WTC11 (cell line): ENCODE measurements around the gene STX12. TPM values are rescaled to one million over a fixed set of nuclear protein-coding genes. Genes with fewer than 3 reads are reported as not detected.

Experiments used
- ATAC-seq: fragments of 200-7000 bp; cut with Tn5 transposase; 2 replicates; pipeline ENCODE4 v1.10.0; 2021; ENCODE audit warnings: mild to moderate bottlenecking, moderate library complexity
- CTCF ChIA-PET: fragments of 300-600 bp; sonication (Branson Sonifier 250); formaldehyde crosslinking; loops from one replicate; lab custom pipeline; 2021; ENCODE audit warnings: antibody characterized with exemption; lab: Charles Lee
- POLR2A ChIA-PET: fragments of 350-600 bp; sonication (Branson Sonifier 250); formaldehyde crosslinking; loops from one replicate; lab custom pipeline; 2021; ENCODE audit warnings: antibody characterized with exemption; lab: Charles Lee
- DNase-seq: peaks from one replicate; pipeline ENCODE4 v3.0.0; 2021; ENCODE audit warnings: low spot score
- H3K27ac Mint-ChIP-seq: 2 replicates; pipeline ENCODE4 v1.8.0; 2021; ENCODE audit warnings: mixed read lengths
- H3K27me3 Mint-ChIP-seq: 2 replicates; pipeline ENCODE4 v1.8.0; 2021; ENCODE audit warnings: low read depth, mild to moderate bottlenecking, moderate library complexity, mixed read lengths
- H3K36me3 Mint-ChIP-seq: 2 replicates; pipeline ENCODE4 v1.8.0; 2021; ENCODE audit warnings: mixed read lengths
- H3K4me1 Mint-ChIP-seq: 2 replicates; pipeline ENCODE4 v1.8.0; 2022; ENCODE audit warnings: mixed read lengths
- H3K4me3 Mint-ChIP-seq: 2 replicates; pipeline ENCODE4 v1.8.0; 2021; ENCODE audit warnings: mild to moderate bottlenecking, moderate library complexity, mixed read lengths
- H3K9me3 Mint-ChIP-seq: 2 replicates; pipeline ENCODE4 v1.8.0; 2021; ENCODE audit warnings: mixed read lengths
- CBFB ChIP-seq: sonication (generic); formaldehyde crosslinking; IDR thresholded peaks from 2 replicates; pipeline ENCODE4 v1.8.1; 2022; ENCODE audit warnings: mild to moderate bottlenecking, low read depth, missing genetic modification reagents
- FOXK1 ChIP-seq: sonication (generic); formaldehyde crosslinking; IDR thresholded peaks from 2 replicates; pipeline ENCODE4 v1.8.0; 2022; ENCODE audit warnings: mild to moderate bottlenecking, moderate library complexity, missing genetic modification reagents
- GABPB1 ChIP-seq: sonication (generic); formaldehyde crosslinking; IDR thresholded peaks from 2 replicates; pipeline ENCODE4 v1.8.1; 2023; ENCODE audit warnings: mild to moderate bottlenecking, missing genetic modification reagents
- KAT7 ChIP-seq: sonication (generic); formaldehyde crosslinking; IDR thresholded peaks from 2 replicates; pipeline ENCODE4 v1.8.1; 2023; ENCODE audit warnings: missing genetic modification reagents, mild to moderate bottlenecking, borderline replicate concordance
- MXD4 ChIP-seq: fragments of 250-450 bp; sonication (Bioruptor Pico); IDR thresholded peaks from 2 replicates; pipeline ENCODE4 v1.8.0; 2021; ENCODE audit warnings: mild to moderate bottlenecking, moderate library complexity, borderline replicate concordance
- NR1H2 ChIP-seq: sonication (generic); formaldehyde crosslinking; IDR thresholded peaks from 2 replicates; pipeline ENCODE4 v1.9.0; 2021; ENCODE audit warnings: mild to moderate bottlenecking, moderate library complexity, missing genetic modification reagents
- NR2C2 ChIP-seq: sonication (generic); formaldehyde crosslinking; IDR thresholded peaks from 2 replicates; pipeline ENCODE4 v1.8.0; 2022; ENCODE audit warnings: mild to moderate bottlenecking, missing genetic modification reagents
- SP1 ChIP-seq: sonication (generic); formaldehyde crosslinking; conservative IDR thresholded peaks from 2 replicates; pipeline ENCODE4 v1.8.1; 2022; ENCODE audit warnings: missing genetic modification reagents
- TCF7 ChIP-seq: sonication (generic); formaldehyde crosslinking; IDR thresholded peaks from 2 replicates; pipeline ENCODE4 v1.8.0; 2022; ENCODE audit warnings: mild to moderate bottlenecking, low read depth, missing genetic modification reagents, moderate library complexity
- ZNF121 ChIP-seq: sonication (generic); formaldehyde crosslinking; IDR thresholded peaks from 2 replicates; pipeline ENCODE4 v1.8.0; 2023; ENCODE audit warnings: missing genetic modification reagents
- ZNF232 ChIP-seq: sonication (generic); formaldehyde crosslinking; IDR thresholded peaks from 2 replicates; pipeline ENCODE4 v1.8.0; 2022; ENCODE audit warnings: mild to moderate bottlenecking, missing genetic modification reagents
- ZNF263 ChIP-seq: sonication (generic); formaldehyde crosslinking; IDR thresholded peaks from 2 replicates; pipeline ENCODE4 v1.8.1; 2022; ENCODE audit warnings: low read depth, mild to moderate bottlenecking, moderate library complexity, missing genetic modification reagents
- ZNF416 ChIP-seq: fragments of 250-450 bp; sonication (Bioruptor Pico); IDR thresholded peaks from 2 replicates; pipeline ENCODE4 v1.9.0; 2021; ENCODE audit warnings: mild to moderate bottlenecking, inconsistent platforms
- ZNF423 ChIP-seq: fragments of 250-450 bp; sonication (Bioruptor Pico); IDR thresholded peaks from 2 replicates; pipeline ENCODE4 v2.1.2; 2022; ENCODE audit warnings: mild to moderate bottlenecking, moderate library complexity
- total RNA-seq: library from RNA; stranded (reverse); gene quantifications from 3 replicates; pipeline ENCODE4 v1.2.3, GENCODE V29; 2021
- TF ChIP-seq, protein P1 (sequence below): sonication (generic); formaldehyde crosslinking; IDR thresholded peaks from 2 replicates; pipeline ENCODE4 v1.8.0; 2022; ENCODE audit warnings: mild to moderate bottlenecking, missing genetic modification reagents
- TF ChIP-seq, protein P2 (sequence below): fragments of 250-450 bp; sonication (Bioruptor Pico); IDR thresholded peaks from 2 replicates; pipeline ENCODE4 v1.9.0; 2021; ENCODE audit warnings: mild to moderate bottlenecking
- TF ChIP-seq, protein P3 (sequence below): sonication (generic); formaldehyde crosslinking; IDR thresholded peaks from 2 replicates; pipeline ENCODE4 v1.8.0; 2023; ENCODE audit warnings: missing genetic modification reagents, mild to moderate bottlenecking, borderline replicate concordance
- TF ChIP-seq, protein P4 (sequence below): sonication (generic); formaldehyde crosslinking; IDR thresholded peaks from 2 replicates; pipeline ENCODE4 v1.8.1; 2022; ENCODE audit warnings: low read depth, mild to moderate bottlenecking, moderate library complexity, missing genetic modification reagents, borderline replicate concordance

STX12 gene
- total RNA-seq, 1 experiment from 2014 or later: 10.3 TPM

DNA sequence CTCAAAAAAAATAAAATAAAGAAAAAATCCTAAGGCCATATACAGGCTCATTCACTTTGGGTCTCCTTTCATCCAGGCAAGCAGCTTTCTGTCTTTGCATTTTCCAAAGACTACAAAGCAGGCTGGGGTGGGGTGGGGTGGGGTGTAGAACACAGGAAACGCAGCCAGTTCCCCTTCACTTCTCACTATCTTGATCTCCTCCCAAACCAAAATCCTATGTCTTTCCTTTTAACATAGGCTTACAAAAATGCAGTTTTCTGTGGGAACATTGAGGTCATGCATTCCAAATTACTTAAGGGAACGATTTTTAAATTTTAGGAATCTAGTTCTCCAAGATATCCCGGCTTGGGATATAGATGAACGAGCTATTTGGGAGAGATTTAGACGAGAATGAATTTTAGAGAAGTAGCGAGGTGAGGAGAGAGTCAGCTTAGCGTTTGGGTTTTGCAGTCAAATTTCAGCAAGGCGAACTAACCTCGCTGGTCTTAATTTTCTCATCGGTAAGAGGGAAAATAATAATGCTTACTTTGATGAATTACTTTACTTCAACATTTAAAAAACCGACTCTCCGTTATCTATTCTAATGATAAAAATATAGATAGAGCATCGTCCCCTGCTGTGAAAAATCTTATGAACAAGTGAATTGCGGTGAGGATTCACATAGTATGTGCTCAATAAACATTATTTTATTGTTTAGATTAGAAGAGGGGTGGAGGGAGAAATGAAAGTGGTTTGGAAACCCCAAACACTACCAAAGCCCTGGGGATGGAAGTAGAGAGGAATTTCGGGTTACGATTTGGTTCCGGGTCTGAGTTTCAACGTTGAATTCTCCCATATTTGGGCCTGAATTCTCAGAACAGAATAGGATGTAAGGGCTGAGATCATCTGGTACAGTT is 735 bp upstream of the STX12 start (continued):
- TF ChIP-seq, protein P1, sequence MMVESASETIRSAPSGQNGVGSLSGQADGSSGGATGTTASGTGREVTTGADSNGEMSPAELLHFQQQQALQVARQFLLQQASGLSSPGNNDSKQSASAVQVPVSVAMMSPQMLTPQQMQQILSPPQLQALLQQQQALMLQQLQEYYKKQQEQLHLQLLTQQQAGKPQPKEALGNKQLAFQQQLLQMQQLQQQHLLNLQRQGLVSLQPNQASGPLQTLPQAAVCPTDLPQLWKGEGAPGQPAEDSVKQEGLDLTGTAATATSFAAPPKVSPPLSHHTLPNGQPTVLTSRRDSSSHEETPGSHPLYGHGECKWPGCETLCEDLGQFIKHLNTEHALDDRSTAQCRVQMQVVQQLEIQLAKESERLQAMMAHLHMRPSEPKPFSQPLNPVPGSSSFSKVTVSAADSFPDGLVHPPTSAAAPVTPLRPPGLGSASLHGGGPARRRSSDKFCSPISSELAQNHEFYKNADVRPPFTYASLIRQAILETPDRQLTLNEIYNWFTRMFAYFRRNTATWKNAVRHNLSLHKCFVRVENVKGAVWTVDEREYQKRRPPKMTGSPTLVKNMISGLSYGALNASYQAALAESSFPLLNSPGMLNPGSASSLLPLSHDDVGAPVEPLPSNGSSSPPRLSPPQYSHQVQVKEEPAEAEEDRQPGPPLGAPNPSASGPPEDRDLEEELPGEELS (CRISPR knock-in tag): no peak
- TF ChIP-seq, protein P2, sequence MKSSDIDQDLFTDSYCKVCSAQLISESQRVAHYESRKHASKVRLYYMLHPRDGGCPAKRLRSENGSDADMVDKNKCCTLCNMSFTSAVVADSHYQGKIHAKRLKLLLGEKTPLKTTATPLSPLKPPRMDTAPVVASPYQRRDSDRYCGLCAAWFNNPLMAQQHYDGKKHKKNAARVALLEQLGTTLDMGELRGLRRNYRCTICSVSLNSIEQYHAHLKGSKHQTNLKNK (CRISPR knock-in tag): no peak
- no peak for TF ChIP-seq ZNF416 (CRISPR knock-in tag)
- TF ChIP-seq CBFB: no peak
- no peak for TF ChIP-seq FOXK1 (CRISPR knock-in tag)
- TF ChIP-seq ZNF121 (CRISPR knock-in tag): no peak
- TF ChIP-seq ZNF423 (CRISPR knock-in tag): no peak
- TF ChIP-seq SP1 (CRISPR knock-in tag): no peak
- TF ChIP-seq, all 79 proteins: peak for 0

DNA sequence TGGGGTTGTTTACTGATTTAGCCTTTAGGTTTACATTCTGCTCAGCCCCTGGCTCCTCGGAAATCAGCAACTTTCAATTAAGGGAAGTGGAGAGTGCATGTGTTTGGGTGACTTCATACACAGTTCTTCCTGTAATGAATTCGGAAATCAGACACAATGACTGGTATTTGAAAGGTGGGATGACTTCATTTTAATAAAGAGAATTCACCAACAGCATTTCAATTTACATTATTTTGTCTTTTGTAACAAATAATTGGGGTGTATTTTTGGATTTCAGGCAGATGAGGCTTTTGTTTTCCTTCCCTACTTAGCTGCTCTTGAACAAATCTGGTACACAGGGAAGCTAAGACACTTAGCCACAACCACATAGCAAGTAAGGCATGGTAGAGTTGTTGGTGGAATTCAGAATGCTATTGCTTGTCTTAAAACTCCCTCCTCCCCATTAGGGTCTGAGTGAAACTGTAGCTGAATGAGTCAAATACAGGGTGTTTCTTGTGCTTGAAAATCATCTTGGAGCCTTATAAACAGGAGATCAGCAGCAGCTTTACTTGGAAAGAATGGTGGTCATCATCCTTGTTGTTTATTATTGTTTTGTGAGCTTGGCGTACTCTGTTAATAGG is 917 bp downstream of the STX12 start:
- POLR2A ChIA-PET: interaction anchor here (1.4 to 2.2 kb wide), 2 partner anchors 48 to 57 kb away, joined by 8 to 20 read pairs; partner anchors contain the start of gene FAM76A
- DNase-seq: no peak

More for the DNA sequence above, 917 bp downstream of the STX12 start:
- Mint-ChIP-seq H3K36me3 (no peaks in the 10 kb centered on the region), H3K4me1 (peaks cover 12% of the 10 kb centered on the region), H3K9me3 (no peaks in the 10 kb centered on the region), H3K27ac (peak overlapping the region; percentile 81), H3K4me3 (peak overlapping the region; percentile 79), H3K27me3 (no peaks in the 10 kb centered on the region; the same call in 1 of the 2 replicates)
- no peak for ATAC-seq
- CTCF ChIA-PET: interaction anchor here (1.2 to 2.2 kb wide), 7 partner anchors 10 to 166 kb away, joined by 3 to 33 read pairs (median 7); partner anchors contain the start of genes FAM76A, IFI6 and PPP1R8
- TF ChIP-seq TCF7 (CRISPR knock-in tag) (no peak), ZNF263 (CRISPR knock-in tag) (no peak), ZNF121 (CRISPR knock-in tag) (no peak), NR1H2 (CRISPR knock-in tag) (no peak), MXD4 (no peak), NR2C2 (CRISPR knock-in tag) (no peak), ZNF232 (CRISPR knock-in tag) (no peak), ZNF423 (CRISPR knock-in tag) (no peak), GABPB1 (CRISPR knock-in tag) (no peak), ZNF416 (CRISPR knock-in tag) (no peak), KAT7 (CRISPR knock-in tag) (no peak)
- TF ChIP-seq, protein P3, sequence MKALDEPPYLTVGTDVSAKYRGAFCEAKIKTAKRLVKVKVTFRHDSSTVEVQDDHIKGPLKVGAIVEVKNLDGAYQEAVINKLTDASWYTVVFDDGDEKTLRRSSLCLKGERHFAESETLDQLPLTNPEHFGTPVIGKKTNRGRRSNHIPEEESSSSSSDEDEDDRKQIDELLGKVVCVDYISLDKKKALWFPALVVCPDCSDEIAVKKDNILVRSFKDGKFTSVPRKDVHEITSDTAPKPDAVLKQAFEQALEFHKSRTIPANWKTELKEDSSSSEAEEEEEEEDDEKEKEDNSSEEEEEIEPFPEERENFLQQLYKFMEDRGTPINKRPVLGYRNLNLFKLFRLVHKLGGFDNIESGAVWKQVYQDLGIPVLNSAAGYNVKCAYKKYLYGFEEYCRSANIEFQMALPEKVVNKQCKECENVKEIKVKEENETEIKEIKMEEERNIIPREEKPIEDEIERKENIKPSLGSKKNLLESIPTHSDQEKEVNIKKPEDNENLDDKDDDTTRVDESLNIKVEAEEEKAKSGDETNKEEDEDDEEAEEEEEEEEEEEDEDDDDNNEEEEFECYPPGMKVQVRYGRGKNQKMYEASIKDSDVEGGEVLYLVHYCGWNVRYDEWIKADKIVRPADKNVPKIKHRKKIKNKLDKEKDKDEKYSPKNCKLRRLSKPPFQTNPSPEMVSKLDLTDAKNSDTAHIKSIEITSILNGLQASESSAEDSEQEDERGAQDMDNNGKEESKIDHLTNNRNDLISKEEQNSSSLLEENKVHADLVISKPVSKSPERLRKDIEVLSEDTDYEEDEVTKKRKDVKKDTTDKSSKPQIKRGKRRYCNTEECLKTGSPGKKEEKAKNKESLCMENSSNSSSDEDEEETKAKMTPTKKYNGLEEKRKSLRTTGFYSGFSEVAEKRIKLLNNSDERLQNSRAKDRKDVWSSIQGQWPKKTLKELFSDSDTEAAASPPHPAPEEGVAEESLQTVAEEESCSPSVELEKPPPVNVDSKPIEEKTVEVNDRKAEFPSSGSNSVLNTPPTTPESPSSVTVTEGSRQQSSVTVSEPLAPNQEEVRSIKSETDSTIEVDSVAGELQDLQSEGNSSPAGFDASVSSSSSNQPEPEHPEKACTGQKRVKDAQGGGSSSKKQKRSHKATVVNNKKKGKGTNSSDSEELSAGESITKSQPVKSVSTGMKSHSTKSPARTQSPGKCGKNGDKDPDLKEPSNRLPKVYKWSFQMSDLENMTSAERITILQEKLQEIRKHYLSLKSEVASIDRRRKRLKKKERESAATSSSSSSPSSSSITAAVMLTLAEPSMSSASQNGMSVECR (CRISPR knock-in tag): no peak
- TF ChIP-seq, protein P4, sequence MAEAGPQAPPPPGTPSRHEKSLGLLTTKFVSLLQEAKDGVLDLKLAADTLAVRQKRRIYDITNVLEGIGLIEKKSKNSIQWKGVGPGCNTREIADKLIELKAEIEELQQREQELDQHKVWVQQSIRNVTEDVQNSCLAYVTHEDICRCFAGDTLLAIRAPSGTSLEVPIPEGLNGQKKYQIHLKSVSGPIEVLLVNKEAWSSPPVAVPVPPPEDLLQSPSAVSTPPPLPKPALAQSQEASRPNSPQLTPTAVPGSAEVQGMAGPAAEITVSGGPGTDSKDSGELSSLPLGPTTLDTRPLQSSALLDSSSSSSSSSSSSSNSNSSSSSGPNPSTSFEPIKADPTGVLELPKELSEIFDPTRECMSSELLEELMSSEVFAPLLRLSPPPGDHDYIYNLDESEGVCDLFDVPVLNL (CRISPR knock-in tag): no peak
- TF ChIP-seq, all 79 proteins: peak for 0
